IPS-18a (cell line): Measurements from ENCODE around the gene FAM3B.
"Not testable (repeated sequence)": the region's sequence is repeated elsewhere in the genome, so short reads cannot be mapped to it uniquely, and the experiment has no call there.

Source experiments
- H3K27ac ChIP-seq: one replicate; pipeline ENCODE4 v1.5.1; 2013; ENCODE audit warnings: low read length
- H3K27me3 ChIP-seq: one replicate; pipeline ENCODE4 v1.6.1; 2013; ENCODE audit warnings: mild to moderate bottlenecking, low read length; ENCODE audit not compliant: control insufficient read depth, insufficient read depth
- H3K36me3 ChIP-seq: one replicate; pipeline ENCODE4 v1.6.1; 2013; ENCODE audit warnings: low read depth, low read length; ENCODE audit not compliant: control insufficient read depth
- H3K4me1 ChIP-seq: one replicate; pipeline ENCODE4 v1.6.1; 2013; ENCODE audit warnings: low read depth, low read length; ENCODE audit not compliant: control insufficient read depth
- H3K4me3 ChIP-seq: one replicate; pipeline ENCODE4 v1.5.1; 2013; ENCODE audit warnings: low read length
- H3K9ac ChIP-seq: one replicate; pipeline ENCODE4 v1.6.1; 2013; ENCODE audit warnings: mild to moderate bottlenecking, low read length, moderate library complexity
- H3K9me3 ChIP-seq: one replicate; pipeline ENCODE4 v1.6.1; 2013; ENCODE audit warnings: low read depth, low read length; ENCODE audit not compliant: control insufficient read depth

Gene FAM3B

GRCh38 chr21:41358193-41359166 lies 41.9 kb downstream of the FAM3B start:
- H3K36me3 ChIP-seq, result no peaks in the 10 kb centered on the region
- peaks cover 2% of the 10 kb centered on the region for H3K4me1 ChIP-seq
- no peak overlapping the region for H3K27ac ChIP-seq
- no peak overlapping the region for H3K9ac ChIP-seq
- H3K9me3 ChIP-seq, result no peaks in the 10 kb centered on the region
- no peaks in the 10 kb centered on the region for H3K27me3 ChIP-seq
- H3K4me3 ChIP-seq, result no peak overlapping the region

DNA sequence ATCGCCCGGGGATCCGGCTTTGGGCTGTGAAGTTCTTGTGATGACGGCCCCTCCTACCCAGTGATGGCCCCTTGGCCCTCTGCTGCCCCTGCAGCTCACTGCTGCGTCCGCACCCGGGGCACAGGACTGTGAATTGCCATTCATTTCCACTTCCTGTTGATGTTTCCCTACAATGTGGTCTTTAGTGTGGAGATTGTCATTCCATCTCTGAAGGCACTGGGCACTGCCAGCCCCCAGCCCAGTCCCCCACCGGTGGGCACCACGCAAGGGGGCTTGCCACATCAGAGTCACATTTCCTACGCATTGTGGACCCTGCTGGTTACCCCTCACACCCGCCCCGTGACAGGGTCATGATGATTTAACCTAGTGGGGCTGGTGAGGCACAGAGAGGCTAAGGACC lies 42.7 kb downstream of the FAM3B start:
- Histone ChIP-seq H3K27ac (no peak overlapping the region), H3K9me3 (no peaks in the 10 kb centered on the region), H3K36me3 (no peaks in the 10 kb centered on the region), H3K4me1 (peaks cover 2% of the 10 kb centered on the region), H3K9ac (no peak overlapping the region), H3K27me3 (no peaks in the 10 kb centered on the region), H3K4me3 (no peak overlapping the region)

DNA sequence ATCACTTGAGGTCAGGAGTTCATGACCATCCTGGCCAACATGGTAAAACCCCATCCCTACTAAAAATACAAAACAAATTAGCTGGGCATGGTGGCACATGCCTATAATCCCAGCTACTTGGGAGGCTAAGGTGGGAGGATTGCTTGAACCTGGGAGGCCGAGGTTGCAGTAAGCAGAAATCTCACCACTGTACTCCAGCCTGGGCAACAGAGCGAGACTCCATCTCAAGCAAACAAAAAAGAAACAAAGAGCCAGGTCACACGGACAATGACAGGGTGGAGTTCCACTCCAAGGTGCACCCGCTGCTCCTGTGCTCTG lies 43.1 kb downstream of the FAM3B start:
- not testable (repeated sequence) for H3K4me3 ChIP-seq, H3K27ac ChIP-seq, H3K4me1 ChIP-seq, H3K36me3 ChIP-seq, H3K9me3 ChIP-seq, H3K27me3 ChIP-seq, H3K9ac ChIP-seq

DNA sequence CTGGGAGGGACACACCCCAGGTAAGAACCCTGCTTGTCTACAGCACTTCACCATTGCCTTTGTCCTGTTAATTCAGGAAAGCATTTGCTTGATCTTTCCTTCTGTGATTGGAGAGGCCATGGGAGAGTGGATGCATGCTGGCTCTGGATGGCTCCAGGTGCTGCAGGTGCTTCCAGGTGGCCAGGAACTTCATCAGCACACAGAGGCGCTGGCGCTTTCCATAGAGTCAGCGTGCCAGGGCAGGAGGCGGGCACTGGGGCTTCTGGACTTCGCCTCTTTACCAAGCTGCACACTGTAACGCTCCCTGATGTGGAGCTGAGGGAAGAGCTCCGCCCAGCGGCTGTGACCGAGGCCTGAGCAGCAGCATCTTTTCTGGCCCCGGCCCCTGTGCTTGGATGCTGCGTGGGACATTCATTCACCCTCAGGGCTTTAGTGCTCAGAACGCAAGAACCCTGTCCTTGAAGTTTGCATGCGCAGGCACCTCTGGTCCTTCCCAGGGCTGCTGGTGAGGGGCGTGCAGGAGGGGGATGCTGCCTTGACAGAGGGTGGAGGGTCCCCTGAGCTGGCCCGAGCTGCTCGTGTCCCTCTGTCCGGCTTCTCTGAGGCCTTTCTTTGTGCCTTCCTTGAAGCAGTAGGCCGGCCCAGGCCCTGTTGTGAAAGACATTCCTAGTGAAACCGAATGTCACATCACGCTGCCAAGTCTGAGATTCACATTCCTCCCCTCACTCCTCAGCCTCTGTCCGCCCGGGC lies 43.6 kb downstream of the FAM3B start:
- Histone ChIP-seq H3K4me3 (no peak overlapping the region), H3K36me3 (no peaks in the 10 kb centered on the region), H3K9ac (no peak overlapping the region), H3K27me3 (no peaks in the 10 kb centered on the region), H3K4me1 (peaks cover 2% of the 10 kb centered on the region), H3K9me3 (no peaks in the 10 kb centered on the region), H3K27ac (no peak overlapping the region)

- Histone ChIP-seq H3K36me3 (no peaks in the 10 kb centered on the region), H3K27ac (no peak overlapping the region), H3K4me3 (no peak overlapping the region), H3K4me1 (peaks cover 2% of the 10 kb centered on the region), H3K9ac (no peak overlapping the region), H3K9me3 (no peaks in the 10 kb centered on the region), H3K27me3 (no peaks in the 10 kb centered on the region)
Observed at GRCh38 chr21:41361053-41361785, 44.6 kb downstream of the FAM3B start.

DNA sequence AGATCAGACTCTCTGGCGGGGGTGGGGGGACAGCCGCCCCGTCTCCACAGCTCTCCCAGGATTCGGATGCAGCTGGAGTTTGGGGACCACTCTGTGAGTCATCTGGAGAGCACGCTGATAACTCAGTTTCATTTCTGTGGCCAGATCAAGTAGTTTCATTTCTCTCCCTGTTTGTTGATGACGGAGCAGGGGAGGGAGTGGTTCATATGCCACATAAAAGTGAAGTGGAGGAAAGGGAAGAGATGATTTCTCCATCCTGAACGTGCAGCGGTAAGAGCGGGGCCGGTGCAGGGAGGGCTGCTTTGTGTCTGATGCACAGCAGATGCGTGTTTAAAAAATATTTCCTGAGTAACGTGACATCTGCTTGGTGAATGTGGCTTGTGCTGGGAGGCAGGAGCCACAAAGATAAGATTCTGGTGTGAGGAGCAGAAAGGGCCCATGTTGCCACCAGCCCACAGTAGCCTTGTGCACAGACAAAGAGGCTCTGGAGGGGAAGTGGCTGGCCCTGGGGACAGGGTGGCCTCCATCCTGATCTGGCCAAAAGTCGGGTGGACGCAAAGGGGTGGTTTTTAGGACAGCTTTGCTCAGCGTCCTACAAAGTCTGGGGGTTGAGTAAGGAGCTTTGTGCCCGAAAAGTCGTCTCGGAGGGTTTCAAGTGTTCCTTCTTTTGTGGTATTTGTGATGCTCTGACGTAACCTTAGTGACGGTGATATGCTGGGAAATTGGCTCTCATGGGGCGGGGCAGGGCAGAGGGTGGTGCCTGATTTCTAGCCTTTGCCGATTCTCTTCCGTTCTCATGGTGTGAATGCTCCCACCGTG lies 45.4 kb downstream of the FAM3B start, which contains the start of gene MX2:
MX2 (plus strand) TSS at position 242 of the 819 bp plus-strand sequence. CDS start 14,880 bp downstream, outside the sequence.
- no peak within 1 kb of the TSS for H3K9ac ChIP-seq
- no peak within 1 kb of the TSS for H3K27ac ChIP-seq
- peaks cover 2% of the 10 kb centered on the region for H3K4me1 ChIP-seq
- H3K4me3 ChIP-seq, result no peak within 1 kb of the TSS
- H3K36me3 ChIP-seq, result no peaks in the 10 kb centered on the region
- no peaks in the 10 kb centered on the region for H3K9me3 ChIP-seq
- H3K27me3 ChIP-seq, result no peaks in the 10 kb centered on the region

DNA sequence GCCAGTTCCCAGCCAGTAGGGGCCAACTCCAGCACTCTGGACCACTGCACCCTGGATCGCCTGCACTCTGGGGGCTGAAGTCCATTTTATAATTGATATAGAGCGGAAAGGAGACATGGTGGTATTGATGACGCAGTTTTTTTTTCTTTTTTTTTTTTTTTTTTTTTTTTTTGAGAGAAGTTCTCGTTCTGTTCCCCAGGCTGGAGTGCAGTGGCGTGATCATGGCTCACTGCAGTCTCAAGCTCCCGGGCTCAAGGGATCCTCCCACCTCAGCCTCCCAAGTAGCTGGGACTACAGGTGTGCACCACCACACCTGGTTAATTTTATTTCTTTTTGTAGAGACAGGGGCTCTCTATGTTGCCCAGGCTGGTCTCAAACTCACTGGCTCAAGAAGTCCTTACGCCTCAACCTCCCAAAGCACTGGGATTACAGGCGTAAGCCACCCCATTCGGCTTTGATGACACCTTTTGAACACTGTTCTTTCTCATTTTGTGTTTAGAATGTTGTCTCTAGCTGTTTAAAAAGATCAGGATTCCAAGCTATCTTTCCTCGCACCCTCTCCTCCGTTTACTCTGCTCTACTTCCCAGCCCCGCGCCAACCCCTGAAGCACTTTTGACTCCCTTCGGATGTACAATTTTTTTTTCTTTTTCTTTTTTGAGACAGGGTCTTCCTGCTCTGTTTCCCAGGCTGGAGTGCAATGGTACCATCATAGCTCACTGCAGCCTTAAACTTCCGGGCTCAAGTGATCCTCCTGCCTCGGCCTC lies 46.2 kb downstream of the FAM3B start:
- peaks cover 2% of the 10 kb centered on the region for H3K4me1 ChIP-seq
- H3K27ac ChIP-seq, result no peak overlapping the region
- H3K36me3 ChIP-seq, result no peaks in the 10 kb centered on the region
- H3K9ac ChIP-seq, result no peak overlapping the region
- H3K4me3 ChIP-seq, result no peak overlapping the region
- no peaks in the 10 kb centered on the region for H3K9me3 ChIP-seq
- H3K27me3 ChIP-seq, result no peaks in the 10 kb centered on the region

- H3K27me3 ChIP-seq, result no peaks in the 10 kb centered on the region
- H3K4me3 ChIP-seq, result no peak overlapping the region
- no peak overlapping the region for H3K27ac ChIP-seq
- H3K4me1 ChIP-seq, result peaks cover 3% of the 10 kb centered on the region
- no peak overlapping the region for H3K9ac ChIP-seq
- no peaks in the 10 kb centered on the region for H3K9me3 ChIP-seq
- H3K36me3 ChIP-seq, result no peaks in the 10 kb centered on the region
Observed at GRCh38 chr21:41363370-41364270, 47.0 kb downstream of the FAM3B start.

DNA sequence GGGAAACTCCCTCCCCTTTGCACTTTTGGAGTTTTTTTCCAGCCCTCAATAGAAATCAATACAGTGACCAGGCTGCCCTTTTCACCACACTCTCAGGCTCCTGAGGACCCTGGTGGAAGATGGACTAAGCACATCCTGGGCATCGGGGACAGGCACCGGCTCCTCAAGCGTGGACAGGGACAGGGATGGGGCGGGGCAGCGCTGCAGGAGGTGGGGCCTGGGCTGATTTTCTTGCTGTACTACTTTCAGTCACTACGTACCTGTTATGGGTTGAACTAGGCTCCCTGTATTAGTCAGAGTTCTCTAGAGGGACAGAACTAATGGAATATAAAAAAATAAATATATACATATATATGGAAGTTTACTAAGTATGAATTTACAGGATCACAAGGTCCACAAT lies 47.7 kb downstream of the FAM3B start:
- no peak overlapping the region for H3K27ac ChIP-seq
- H3K9ac ChIP-seq, result no peak overlapping the region
- H3K9me3 ChIP-seq, result no peaks in the 10 kb centered on the region
- peaks cover 6% of the 10 kb centered on the region for H3K4me1 ChIP-seq
- H3K36me3 ChIP-seq, result no peaks in the 10 kb centered on the region
- H3K27me3 ChIP-seq, result no peaks in the 10 kb centered on the region
- H3K4me3 ChIP-seq, result no peak overlapping the region
